TTC549 (cell line): ENCODE results near the gene HNRNPAB.
"Not testable (repeated sequence)": the region's sequence is repeated elsewhere in the genome, so short reads cannot be mapped to it uniquely, and the experiment has no call there.

ENCODE experiments used
- FAIRE-seq: peaks from 2 replicates; lab custom pipeline; 2012; peaks lifted over from hg19 to GRCh38; lab: Jason Lieb, UNC

HNRNPAB gene

DNA sequence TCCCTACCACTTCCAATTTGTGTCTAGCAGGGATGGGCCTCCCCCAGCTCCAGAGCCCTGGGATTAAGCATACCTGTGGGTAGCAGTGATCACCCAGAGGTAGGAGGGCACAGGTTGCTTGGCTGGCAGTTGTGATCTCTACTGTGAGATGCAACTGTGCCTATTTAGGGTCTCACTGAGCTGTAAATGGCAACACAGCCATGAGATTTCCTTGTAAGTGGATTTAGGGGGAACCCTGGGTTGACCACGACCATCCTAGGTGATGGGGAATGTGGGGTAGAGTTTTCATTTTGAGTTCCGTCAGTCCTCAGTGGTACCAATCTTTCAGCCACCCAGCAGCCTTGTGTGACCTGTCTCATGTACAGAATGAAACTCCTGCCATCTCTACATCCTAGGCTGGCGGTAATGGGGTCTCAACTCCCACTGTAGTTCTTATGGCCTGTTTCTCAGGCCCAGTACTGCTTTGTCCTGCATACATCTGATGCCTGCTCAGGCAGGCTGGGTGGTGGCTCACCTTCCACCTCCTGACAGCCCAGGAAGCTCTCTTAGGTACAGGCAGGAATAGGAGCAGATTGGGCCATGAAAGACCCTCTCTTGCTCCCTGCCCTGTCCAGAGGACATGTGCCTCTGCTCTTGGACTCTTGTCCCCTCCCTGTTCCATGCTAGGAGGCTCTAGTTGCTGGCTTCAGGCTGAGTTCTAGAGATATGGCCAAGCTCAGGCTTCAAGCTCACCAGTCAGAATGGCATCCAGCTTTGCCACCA is 8.1 kb downstream of the HNRNPAB start:
- FAIRE-seq: no peak

DNA sequence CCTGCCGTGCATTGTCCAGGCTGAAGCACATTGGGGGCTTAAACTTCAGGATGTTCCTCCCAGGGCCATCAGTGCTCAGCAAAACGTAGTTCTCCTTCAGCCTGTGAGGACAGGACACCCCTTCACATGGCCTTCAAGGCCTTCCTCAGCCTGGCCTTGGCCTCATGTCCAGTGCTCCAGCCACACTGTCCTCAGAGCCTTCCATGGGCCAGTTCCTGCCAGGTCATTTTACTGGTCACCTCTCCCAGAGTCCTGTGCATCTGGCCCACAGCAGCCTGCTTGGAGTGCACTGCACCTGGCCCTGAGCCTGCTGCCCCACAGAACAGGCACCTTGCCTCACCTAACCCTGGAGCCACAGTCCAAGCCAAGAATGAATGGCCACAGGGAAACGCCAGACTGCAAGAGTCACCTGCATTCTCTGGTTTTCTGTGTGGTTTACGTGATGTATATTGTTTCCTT is 8.7 kb downstream of the HNRNPAB start:
- FAIRE-seq: no peak

DNA sequence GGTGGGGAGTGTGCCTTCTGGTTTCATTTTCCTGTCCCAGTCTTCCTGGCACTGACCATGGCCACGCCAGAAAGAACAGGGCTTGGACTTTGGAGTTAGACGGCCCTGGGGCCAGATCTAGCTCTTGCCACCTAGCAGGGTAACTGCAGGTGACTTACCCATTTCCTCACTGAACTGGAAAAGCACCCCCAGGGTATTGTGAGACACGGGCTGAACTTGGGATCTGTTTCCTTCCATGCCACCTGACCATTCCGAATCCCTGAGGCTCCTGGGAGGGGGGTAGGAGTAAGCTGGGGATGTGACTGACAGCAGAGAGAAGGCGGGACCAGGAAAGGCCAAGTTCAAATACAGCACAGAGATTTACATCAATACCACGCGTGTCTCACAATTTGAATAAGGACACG is 9.4 kb downstream of the HNRNPAB start:
- no peak for FAIRE-seq

DNA sequence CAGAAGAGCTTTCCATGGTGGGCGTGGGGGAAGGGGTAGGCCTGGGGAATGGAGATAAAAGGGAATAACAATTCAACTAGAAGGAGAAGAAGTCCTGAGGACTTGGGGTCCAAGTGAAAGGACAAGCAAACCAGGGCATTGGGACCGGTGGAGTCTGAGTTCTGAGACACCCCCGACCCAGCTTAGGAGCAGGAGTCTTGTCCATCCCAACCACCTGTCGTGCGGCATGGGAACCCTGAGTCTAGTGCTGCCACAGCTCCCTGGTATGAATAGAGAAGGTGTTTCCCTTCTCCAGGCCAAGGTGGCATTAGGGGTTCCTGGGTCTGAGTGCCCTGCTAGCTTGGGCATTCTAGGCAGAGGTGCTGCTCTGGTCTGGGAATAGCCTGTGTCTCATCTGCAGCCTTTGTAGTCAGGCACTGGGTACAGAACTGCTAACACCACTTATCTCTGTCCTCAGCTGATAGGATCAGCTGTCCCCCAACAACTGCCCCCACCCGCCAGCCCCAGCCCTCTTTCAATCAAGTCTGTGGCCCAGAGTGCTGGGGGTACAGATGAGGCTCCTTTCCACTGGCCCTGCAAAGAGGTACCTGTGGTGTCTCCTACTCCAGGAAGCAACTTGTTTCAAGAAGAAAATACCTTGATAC is 9.9 kb downstream of the HNRNPAB start:
- FAIRE-seq: no peak

DNA sequence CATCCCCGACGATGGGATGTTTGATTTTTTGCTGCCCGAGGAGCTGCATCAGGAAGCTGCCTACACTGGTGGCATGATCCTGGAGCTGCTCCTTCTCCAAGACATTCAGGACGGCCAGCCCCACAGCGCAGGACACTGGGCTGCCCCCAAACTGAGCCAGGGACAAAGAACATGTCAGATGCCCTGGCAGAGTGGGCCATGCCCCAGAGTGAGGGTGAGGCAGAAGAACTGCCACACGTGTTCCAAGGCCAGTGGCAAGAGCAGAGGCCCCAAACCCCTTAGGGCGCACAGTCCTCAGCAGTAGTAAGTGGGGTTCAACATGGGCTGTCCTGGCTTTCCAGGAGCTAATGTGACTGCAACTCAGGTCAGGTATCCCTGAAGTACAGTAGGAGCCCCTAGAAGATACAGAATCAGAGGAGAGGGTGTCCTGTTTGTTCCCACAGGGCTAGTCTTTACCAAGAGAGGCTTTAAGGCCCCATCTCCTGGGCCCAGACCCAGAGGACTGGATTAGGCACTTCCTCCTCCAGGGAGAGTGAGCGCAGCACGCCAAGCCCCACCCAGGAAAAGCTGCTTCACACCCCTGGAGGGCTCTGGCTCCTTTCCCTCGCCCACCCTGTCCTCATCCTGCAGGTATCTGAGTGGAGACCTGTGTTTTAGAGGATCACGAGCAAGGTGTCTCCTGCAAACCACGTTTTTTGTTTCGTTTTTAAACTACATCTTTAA is 11.1 kb downstream of the HNRNPAB start:
- no peak for FAIRE-seq

DNA sequence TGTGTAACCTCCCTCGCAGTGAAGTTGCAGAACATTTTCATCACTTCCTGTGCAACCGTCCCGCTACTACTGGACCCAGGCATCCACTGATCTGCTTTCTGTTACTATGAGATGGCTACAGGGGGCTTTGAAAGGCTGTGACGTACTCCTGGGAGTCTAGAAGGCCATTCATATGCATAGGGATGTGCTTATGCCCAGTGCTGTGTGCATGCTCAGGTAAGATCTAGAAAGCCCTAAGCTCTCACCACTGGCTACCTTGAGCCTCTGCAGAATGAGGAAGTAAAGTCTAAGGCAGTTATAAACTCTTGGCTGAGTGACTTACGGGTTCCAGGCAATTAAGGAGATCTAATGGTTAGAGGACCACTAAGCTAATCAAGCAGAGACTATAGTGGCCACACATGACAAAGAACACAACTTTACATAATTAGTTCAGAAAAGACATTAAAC is 11.8 kb downstream of the HNRNPAB start:
- no peak for FAIRE-seq

DNA sequence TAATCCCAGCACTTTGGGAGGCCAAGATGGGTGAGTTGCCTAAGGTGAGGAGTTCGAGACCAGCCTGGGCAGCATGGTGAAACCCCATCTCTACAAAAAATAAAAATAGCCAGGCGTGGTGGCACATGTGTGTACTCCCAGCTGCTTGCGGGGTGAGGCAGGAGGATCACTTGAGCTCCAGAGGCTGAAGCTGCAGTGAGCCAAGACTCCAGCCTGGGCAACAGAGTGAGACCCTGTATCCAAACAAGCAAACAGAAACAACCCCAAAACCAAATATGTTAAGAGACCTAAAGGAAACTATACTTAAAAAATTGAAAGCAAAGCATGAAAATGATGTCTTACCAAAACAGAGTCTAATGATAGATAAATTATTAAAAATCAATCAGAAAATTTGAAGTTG is 12.4 kb downstream of the HNRNPAB start:
- FAIRE-seq: no peak

DNA sequence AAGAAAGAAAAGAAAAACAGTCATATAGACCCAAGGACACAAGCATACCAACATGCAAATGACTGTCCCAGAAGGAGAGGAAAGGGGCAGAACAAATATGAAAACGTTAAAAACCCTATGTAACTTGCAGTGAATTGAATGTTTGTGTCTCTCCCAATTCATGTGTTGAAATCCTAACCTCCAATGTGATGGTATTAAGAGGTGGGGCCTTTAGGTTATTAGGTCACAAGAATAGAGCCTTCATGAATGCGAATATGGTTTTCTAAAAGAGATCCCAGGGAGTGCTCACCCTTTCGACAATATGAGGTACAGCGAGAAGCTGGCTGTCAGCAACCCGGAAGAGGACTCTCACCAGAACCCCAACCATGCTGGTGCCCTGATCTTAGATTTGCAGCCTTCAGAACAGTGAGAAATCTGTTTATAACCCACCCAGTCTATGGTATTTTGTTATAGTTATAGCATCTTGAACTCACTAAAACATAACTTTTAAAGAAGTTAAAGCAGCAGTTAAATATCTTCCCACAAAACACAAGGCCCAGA is 14.0 kb downstream of the HNRNPAB start:
- no peak for FAIRE-seq

DNA sequence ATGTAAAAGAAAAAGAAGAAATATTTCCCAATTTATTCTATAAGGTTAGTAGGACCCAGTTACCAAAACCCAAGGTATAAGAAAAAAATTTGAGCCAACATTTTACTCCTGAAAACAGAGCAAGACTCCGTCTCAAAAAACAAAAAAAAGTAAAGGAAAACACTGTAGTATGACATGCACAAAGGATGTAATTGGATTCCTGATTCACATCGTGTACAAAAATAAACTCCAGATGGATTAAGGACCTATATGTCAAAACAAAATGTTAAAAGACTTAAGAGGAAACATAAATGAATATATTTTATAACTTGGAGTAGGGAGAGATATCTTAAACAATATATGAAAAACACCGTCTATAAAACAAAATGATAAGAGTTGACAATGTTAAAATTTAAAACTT is 14.5 kb downstream of the HNRNPAB start:
- no peak for FAIRE-seq

DNA sequence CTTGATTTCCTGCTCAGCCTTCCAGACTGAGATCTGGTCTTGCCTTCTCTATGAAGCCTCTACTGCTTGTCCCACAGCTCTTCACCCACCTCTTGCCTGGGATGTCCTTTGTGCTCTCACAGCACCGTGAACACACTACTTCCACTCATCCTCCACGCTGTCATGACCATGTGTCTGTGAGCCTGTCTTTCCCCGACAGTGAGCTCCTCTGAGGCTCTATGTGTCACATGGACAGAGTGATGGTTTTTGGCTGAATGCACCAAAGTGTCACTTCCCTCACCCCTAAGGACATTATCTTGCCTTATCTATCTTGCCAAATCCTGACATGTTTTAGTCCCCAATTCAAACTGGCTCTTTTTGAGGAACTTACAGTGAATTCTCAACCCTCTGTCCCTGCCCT is 16.9 kb downstream of the HNRNPAB start:
- FAIRE-seq: no peak

DNA sequence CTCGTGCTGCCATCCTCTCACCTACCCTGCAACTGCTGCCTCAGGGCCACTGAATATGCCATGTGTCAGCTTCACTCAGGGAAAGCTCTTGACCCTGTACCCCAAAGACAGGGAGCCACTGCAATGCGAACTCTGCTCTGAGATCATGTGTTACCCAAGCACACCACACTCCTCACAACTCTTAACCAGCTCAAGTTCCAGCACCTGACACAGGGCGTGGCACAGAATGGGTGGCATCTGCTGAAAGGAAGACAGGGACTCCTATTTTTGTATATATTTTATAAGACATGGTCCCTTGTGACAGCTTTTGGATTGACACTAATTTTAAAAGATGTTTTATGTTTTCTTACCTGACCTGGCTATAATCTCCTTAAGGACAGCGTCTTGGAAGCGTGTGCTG is 17.5 kb downstream of the HNRNPAB start:
- no peak for FAIRE-seq

DNA sequence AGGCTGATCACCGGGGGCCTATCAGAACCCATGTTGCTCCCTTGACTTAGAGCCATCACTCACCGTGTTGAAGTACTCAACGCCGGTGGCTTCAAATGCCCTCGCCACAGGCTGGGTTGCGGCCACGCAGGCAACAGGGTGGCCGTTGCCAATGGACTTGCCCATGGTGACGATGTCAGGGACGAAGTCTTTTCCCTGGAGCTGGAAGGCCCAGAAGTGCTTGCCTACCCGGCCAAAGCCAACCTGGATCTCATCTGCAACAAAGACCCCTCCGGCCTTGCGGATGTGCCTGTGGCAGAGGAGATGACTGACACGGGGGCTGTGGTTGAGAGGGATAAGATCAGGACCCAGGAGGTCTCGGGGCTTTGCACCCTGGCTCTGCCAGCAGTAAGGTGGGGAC is 18.0 kb downstream of the HNRNPAB start:
- FAIRE-seq: no peak

DNA sequence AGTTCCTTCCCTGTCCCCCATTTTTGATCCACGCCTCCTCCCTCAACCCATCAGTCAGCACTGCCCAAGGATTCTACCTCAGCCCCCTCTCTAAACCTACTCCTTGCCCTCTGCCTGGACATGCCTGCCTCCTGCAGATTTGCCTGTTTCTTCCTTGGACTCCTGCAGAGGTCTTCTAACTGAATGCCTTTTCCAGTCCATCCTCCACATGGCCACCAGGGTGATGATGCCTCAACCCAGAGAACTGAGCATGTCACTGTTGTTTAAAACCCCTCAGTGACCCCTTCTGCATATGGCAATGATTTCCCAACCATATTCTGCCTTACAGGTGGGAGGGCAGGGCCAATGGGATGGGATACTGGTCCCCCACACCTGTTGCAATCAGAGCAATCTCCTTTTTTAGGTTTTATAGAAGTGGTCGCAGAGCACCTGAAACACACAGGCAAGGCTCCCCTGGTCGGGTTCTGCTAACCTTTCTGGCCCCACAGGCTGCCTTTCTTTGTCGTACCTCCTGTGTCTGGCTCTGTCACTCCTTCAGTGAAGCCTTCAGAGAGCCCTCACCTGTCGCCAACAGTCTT is 19.0 kb downstream of the HNRNPAB start:
- no peak for FAIRE-seq

DNA sequence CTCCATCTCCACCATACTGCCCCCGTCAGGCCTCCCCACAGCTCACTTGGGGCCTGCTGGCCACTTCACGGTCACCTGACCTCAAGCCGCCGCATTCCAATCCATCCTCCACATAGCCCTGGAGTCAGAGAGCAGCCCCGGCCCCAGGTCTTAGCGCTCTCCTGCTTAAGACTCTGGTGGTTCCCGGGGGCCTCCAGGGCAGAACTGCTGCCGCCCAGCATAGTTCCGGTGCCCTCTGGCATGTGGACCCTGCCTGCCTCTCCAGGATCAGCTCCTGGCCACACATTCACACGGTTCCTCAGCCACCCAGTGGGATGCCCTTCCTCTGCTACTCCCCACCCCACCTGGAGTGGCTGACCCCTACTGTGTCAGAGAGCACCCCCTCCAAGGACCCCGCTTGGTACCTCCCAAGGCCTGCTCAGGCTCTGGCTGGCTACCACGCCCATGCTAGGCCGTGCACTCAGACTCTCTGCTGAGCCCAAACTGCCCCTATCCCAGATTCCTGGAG is 19.5 kb downstream of the HNRNPAB start:
- FAIRE-seq: no peak

DNA sequence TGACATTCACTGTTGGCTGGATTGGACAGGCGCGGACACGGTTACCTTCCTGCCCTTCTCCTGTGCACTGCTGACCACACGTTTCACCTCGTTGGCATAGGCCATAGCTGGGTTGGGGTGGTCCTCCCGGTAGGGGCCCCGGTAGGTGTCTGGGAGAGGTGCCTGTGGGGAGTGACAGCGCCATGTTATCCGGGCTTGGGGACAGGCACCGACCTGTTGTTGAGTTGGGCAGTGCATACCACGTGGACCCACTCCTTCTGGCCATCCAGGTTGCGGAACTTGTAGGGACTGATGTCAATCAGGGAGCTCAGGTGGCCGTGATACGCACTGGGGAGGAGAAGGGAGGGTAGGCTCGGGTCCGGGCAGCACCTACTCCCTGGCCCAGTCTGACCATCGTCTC is 20.1 kb downstream of the HNRNPAB start:
- FAIRE-seq: no peak

DNA sequence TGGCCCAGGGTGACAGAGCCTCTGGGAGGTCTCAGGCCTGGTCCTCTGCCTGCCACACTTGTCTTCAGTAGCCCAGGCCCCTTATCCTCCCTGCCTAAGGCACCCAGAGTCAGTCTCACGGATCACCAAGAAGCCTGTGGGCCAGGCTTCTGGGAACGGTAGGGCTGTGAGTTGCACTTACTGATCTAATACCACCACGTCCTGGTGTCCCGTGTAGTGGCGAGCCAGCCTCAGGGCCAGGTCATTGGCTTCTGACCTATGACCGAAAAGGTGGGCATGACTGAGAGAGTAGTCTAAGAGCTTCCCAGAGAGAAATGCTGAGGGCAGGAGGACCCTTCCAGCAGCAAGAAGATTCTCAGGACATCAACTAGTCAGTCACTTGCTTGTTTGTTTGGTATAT is 20.8 kb downstream of the HNRNPAB start:
- no peak for FAIRE-seq

DNA sequence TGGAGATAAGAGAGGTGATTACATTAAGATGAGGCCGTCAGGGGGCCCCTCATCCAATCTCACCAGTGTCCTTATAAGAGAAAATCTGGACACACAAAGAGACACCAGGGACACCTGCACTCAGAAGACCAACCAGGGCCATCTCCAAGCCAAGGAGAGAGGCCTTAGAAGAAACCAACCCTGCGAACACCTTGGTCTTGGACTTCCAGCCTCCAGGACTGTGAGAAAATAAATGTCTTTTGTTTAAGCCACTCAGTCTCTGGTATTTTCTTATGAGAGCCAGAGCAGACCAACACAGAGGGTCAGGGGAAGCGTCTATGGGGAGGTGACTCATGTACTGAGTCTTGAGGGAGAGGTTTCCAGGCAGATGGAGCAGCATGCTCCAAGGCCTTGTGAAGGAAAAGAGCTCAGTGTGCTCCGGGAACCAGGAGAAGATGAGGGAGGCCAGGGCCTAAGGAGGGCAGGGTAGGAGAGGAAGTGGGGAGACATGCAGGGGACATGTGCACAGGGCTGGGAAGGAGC is 22.9 kb downstream of the HNRNPAB start:
- FAIRE-seq: no peak

DNA sequence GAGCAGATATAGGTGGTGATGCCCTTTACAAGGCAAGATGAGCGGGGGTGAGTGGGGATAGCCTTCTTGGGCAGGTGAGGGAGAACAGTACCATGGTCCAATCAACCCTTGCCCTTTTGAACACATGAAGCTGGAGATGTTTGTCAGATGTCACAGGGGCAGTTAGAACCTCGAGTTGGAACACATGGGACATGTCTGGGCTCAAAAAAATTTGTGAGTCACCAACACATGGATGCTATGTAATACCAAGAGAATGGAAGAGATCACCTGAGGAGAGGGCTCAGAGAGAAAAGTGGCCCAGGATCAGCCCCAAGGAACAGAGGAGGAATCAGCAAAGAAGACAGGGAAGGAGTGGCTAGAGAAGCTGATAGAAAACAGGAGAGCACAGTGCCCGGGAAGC is 23.6 kb downstream of the HNRNPAB start:
- no peak for FAIRE-seq

DNA sequence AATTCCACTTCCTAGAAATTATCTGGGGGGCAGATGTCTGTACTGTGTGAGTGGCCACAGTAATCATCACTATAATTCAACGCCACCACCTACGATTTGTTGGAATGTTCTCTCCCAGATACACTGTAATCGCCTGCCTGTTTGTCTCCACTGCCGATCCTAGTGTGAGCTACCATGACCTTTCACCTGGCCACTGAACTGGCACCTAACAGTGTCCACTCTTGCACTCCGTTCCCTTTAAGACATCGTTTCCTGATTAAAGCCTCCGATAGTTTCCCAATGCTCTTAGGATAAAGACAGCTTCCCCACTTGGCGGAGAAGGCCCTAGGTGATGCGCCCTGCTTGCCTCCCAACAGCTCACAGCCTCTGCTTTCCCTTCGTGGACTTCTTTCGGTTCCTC is 24.3 kb downstream of the HNRNPAB start:
- no peak for FAIRE-seq

DNA sequence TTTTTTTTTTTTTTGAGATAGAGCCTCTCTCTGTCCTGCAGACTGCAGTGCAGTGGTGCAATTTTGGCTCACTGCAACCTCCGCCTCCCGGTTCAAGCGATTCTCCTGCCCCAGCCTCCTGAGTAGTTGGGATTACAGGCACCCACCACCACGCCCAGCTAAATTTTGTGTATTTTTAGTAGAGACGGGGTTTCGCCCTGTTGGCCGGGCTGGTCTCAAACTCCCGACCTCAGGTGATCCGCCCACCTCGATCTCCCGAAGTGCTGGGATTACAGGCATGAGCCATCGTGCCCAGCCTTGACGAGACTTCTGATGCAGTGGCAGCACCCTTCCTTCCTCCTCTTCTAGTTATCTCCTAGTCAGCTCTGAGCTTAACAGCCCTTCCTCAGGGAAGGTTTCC is 24.8 kb downstream of the HNRNPAB start:
- FAIRE-seq: not testable (repeated sequence)

DNA sequence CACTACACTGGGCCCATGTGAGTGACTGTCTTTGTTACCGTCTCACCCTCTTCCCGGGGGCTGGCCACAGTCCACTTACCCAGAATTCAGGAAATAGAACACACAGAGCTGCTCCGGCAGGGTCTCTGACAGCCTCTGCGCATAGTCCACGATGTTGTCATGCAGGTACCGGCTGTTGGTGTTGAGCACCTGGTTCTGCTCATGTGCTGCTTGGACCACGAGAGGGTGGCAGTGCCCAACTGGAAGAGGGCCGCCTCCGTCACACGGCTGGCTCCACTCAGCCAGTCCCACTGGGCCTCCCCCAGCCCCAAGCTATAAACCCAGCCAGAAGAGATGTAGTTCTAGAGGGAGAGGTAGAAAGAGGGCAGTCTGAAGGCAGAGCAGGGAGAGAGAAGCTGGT is 25.5 kb downstream of the HNRNPAB start:
- no peak for FAIRE-seq

DNA sequence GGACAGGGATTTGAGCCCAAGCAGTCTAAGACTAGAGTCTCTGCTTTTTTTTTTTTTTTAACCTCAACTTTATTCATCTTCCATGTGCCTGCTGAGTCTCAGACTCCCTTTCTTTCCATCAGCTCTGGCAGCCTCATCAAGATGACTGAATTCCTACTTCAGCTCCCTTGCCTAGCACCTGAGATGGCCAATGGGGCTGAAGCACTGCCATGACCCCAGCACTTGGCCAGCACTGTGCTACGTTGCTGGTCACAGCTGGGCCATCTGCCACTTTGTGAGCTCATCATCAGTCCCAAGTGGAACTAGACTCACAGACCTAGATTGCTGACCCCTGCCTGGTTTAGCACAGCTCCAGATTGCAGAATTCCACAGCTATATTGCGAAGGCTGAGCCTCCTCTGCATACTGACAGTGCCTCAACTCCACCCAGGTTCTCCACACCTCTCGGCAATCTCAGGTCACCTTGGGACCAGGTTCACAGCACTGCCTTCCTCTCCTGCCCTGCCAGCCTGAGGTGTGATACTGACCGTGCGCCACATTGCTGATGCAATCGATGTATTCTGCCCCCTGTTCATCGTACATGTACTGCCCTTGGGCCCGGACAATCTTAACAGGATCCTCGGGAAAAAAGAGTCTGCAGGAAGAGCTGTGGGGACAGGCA is 26.7 kb downstream of the HNRNPAB start:
- FAIRE-seq: no peak
